Common myeloid progenitor, CD34-positive (primary cell): ENCODE measurements around the gene FAM43B.

Experiments
- CTCF ChIA-PET: fragments of 350-600 bp; sonication (Branson Sonifier 250); formaldehyde crosslinking; loops from one replicate; lab custom pipeline; 2021; ENCODE audit warnings: antibody characterized with exemption; lab: Charles Lee
- POLR2A ChIA-PET: fragments of 350-600 bp; sonication (Branson Sonifier 250); formaldehyde crosslinking; loops from one replicate; lab custom pipeline; 2021; ENCODE audit warnings: antibody characterized with exemption; lab: Charles Lee
- DNase-seq, 3 donors: peaks; one replicate each; pipeline versions ENCODE4 v3.0.0 to v3.0.0-alpha.2; 2013
- H3K27ac ChIP-seq, 2 experiments: 1 replicate in 1 of 2; 2 replicates in 1 of 2; pipeline ENCODE4 v1.7.0; 2013; ENCODE audit warnings: inconsistent platforms in 2 of 2, low read length in 2 of 2, mild to moderate bottlenecking in 2 of 2, low read depth in 1 of 2, moderate library complexity in 1 of 2; ENCODE audit not compliant: severe bottlenecking in 2 of 2, insufficient read depth in 1 of 2, poor library complexity in 1 of 2
- H3K27me3 ChIP-seq, 5 experiments: replicated peaks in 2 of 5; 1 replicate in 3 of 5; 2 replicates in 2 of 5; pipeline versions ENCODE4 v1.6.1 to v1.7.0; 2013; ENCODE audit warnings: low read length in 4 of 5, mild to moderate bottlenecking in 2 of 5, moderate library complexity in 2 of 5, inconsistent platforms in 1 of 5; ENCODE audit not compliant: insufficient read depth in 5 of 5, control insufficient read depth in 4 of 5
- H3K36me3 ChIP-seq, 4 experiments: 1 replicate in 2 of 4; 2 replicates in 2 of 4; pipeline versions ENCODE4 v1.6.1 to v1.7.0; 2013; ENCODE audit warnings: low read length in 3 of 4, control low read depth in 1 of 4, mild to moderate bottlenecking in 1 of 4; ENCODE audit not compliant: control insufficient read depth in 4 of 4, insufficient read depth in 4 of 4
- H3K4me1 ChIP-seq, 4 experiments: 1 replicate in 3 of 4; 2 replicates in 1 of 4; pipeline versions ENCODE4 v1.6.1 to v1.7.1; 2013; ENCODE audit warnings: low read length in 3 of 4, mild to moderate bottlenecking in 3 of 4, control low read depth in 1 of 4, inconsistent platforms in 1 of 4, moderate library complexity in 1 of 4; ENCODE audit not compliant: control insufficient read depth in 4 of 4, insufficient read depth in 4 of 4; ENCODE audit errors: control extremely low read depth in 1 of 4
- H3K4me3 ChIP-seq, 7 experiments: 1 replicate in 4 of 7; 2 replicates in 3 of 7; pipeline versions ENCODE4 v1.5.1 to v1.7.0; 2013; ENCODE audit warnings: mild to moderate bottlenecking in 7 of 7, low read length in 6 of 7, moderate library complexity in 6 of 7, inconsistent platforms in 2 of 7, low read depth in 2 of 7, control low read depth in 1 of 7; ENCODE audit not compliant: insufficient read depth in 4 of 7, control insufficient read depth in 1 of 7; ENCODE audit errors: extremely low read depth in 1 of 7
- H3K9me3 ChIP-seq, 5 experiments: 1 replicate in 4 of 5; 2 replicates in 1 of 5; pipeline versions ENCODE4 v1.6.1 to v1.7.1; 2013; ENCODE audit warnings: low read length in 4 of 5, mild to moderate bottlenecking in 2 of 5, inconsistent platforms in 1 of 5, low read depth in 1 of 5, moderate library complexity in 1 of 5; ENCODE audit not compliant: control insufficient read depth in 4 of 5, insufficient read depth in 2 of 5; ENCODE audit errors: control extremely low read depth in 1 of 5
- WGBS: methylation state at CpG from one replicate; pipeline ENCODE4 v1.1.5; 2013; ENCODE audit not compliant: insufficient coverage; 5-methylcytosine and 5-hydroxymethylcytosine counted together

FAM43B gene

GRCh38 chr1:20600156-20600555 lies 47.8 kb downstream of the FAM43B start:
- H3K27ac ChIP-seq: no peak overlapping the region
- no peak overlapping the region for H3K4me3 ChIP-seq
- no peak for DNase-seq
- no peaks in the 10 kb centered on the region for H3K27me3 ChIP-seq
- ChIA-PET CTCF (interaction anchor here (1.1 kb wide), 1 partner anchor 12 kb away, joined by 3 read pairs; the partner anchor contains the start of gene CDA), POLR2A (no interaction called here)
- no peaks in the 10 kb centered on the region for H3K36me3 ChIP-seq
- WGBS: 90% methylated on average over 5 of the region's 5 CpGs
- peaks cover 10 to 32% (median 24%) of the 10 kb centered on the region in 4 experiments for H3K4me1 ChIP-seq
- peaks cover 0 to 3% (median 0%) of the 10 kb centered on the region in 5 experiments for H3K9me3 ChIP-seq

GRCh38 chr1:20601129-20601825 lies 48.9 kb downstream of the FAM43B start:
- 100% methylated on average over 2 of the region's 5 CpGs for WGBS
- Histone ChIP-seq H3K4me1 (peaks cover 10 to 32% (median 24%) of the 10 kb centered on the region in 4 experiments), H3K27me3 (no peaks in the 10 kb centered on the region), H3K36me3 (no peaks in the 10 kb centered on the region), H3K4me3 (no peak overlapping the region), H3K27ac (no peak overlapping the region), H3K9me3 (peaks cover 0 to 3% (median 0%) of the 10 kb centered on the region in 5 experiments)
- ChIA-PET POLR2A (no interaction called here), CTCF (interaction anchor here (1.1 kb wide), 1 partner anchor 13 kb away, joined by 3 read pairs; the partner anchor contains the start of gene CDA)
- no peak for DNase-seq

GRCh38 chr1:20602851-20603450 lies 50.6 kb downstream of the FAM43B start:
- no peak overlapping the region for H3K4me3 ChIP-seq
- CTCF ChIA-PET: no interaction called here
- no peak for DNase-seq
- WGBS: 100% methylated on average over 1 of the region's 4 CpGs
- peaks cover 3 to 19% (median 10%) of the 10 kb centered on the region in 4 experiments for H3K4me1 ChIP-seq
- no peak overlapping the region for H3K27ac ChIP-seq
- H3K27me3 ChIP-seq: no peaks in the 10 kb centered on the region
- H3K9me3 ChIP-seq: peaks cover 0 to 3% (median 0%) of the 10 kb centered on the region in 5 experiments
- POLR2A ChIA-PET: no interaction called here
- H3K36me3 ChIP-seq: no peaks in the 10 kb centered on the region

DNA sequence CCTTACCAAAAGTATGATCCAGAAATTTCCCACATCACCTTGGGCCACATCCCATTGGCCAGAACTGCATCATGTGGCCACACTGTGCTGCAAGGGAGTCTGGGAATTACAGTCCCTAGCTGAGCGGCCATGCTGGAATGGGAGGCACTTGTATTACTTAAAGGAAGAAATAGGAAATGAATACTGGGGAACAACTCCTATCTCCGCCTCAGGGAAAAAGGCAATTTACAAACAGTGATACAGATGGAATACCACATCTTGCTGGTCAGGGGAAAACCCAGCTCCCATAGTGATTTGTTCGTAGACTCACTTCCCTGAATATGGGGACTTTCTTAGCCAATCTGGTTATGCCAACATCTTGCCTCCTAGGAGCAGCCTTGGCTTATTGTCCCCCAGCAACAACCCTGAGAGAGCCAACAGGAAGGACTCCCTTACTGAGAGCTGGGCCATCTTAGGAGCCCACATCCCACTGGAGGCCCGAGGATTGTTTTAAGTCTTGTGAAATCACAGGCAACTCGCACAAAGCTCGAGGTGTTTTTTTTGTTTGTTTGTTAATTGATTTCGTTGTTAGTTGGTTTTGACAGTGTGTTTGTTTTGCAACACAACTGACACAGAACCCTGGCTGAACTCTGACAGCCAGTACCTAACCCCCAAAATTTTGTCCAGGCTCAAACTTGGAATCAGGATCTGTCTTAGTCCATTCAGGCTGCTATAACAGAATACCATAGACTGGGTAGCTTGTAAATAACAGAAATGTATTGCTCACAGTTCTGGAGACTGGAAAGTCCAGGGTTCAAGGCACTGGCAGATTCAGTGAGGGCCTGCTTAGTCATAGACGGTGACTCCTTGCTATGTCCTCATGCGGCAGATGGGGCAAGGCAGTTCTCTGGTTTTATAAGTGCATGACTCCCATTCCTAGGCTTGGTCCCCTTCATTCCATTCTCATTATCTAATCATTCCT lies 51.4 kb downstream of the FAM43B start:
- POLR2A ChIA-PET: interaction anchor here (0.5 kb wide), 1 partner anchor 193 kb away, joined by 3 read pairs; no protein-coding TSS in a partner anchor
- WGBS: 100% methylated on average over 7 of the region's 9 CpGs
- H3K4me1 ChIP-seq: peaks cover 0 to 13% (median 4%) of the 10 kb centered on the region in 4 experiments
- no peak for DNase-seq
- no peaks in the 10 kb centered on the region for H3K36me3 ChIP-seq
- no peaks in the 10 kb centered on the region for H3K27me3 ChIP-seq
- H3K9me3 ChIP-seq: peaks cover 0 to 3% (median 0%) of the 10 kb centered on the region in 5 experiments
- no peak overlapping the region for H3K4me3 ChIP-seq
- no peak overlapping the region for H3K27ac ChIP-seq
- CTCF ChIA-PET: no interaction called here
